GM12892 (cell line): ENCODE data around the gene TSC22D4.

Experiments
- POLR2A ChIP-seq: IDR thresholded peaks from 2 replicates; pipeline ENCODE4 v1.6.1; 2011; ENCODE audit warnings: low read depth, low read length, control low read depth
- POLR2AphosphoS5 ChIP-seq: IDR thresholded peaks from 2 replicates; pipeline ENCODE4 v1.6.1; 2011; ENCODE audit warnings: low read depth, low read length, control low read depth

DNA sequence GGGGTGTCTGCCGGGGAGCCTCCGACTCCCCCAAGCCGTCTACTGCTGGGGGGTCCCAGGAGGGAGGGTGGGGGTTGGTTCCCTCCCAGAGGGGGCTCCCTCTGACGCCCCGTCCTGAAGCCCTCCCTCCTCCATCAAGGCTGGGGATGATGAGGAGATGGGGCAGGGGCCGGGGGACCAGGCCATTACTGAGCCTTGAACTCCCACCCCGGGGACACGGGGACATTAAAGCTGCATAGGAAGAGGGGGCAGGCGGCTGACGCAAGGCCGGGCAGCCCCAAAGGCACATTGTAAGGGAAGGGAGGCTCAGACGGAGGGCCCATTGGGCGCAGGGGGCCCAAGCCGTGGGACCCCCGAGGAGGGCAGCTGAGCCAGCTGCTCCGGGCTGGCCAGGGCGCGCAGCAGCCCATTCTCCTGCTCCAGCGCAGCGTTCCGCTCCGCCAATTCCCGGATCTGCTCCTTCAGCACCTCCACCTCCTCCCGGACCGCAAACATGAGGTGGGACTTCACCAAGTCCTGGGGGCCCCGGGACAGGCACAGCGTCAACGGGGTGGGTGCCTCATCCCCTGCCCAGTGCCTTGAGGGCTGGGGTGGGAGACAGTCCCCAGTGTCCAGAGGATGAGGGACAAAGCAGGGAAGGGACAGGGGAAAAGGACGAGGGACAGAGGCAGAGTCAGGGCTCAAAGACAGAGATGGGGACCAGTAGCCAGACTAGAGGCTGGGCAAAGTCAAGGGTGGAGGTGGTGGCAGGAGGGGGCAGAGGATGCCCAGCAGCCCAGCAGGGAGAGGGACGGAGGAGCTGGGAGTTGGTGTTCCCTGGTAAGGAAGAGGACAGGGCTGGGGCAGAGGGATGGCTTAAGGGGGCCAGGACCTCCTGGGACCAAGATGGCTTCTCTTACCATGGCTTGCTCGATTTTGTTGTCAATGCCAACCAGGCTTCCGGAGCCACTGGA lies 12.1 kb downstream of the TSC22D4 start:
- TF ChIP-seq POLR2AphosphoS5 (no peak), POLR2A (no peak)
